IPS-15b (cell line): ENCODE measurements around the gene PALM.
"Not testable (repeated sequence)": the region's sequence is repeated elsewhere in the genome, so short reads cannot be mapped to it uniquely, and the experiment has no call there.

Source experiments
- H3K27me3 ChIP-seq: one replicate; pipeline ENCODE4 v1.6.1; 2013; ENCODE audit warnings: low read length; ENCODE audit not compliant: control insufficient read depth, insufficient read depth
- H3K36me3 ChIP-seq: one replicate; pipeline ENCODE4 v1.6.1; 2013; ENCODE audit warnings: low read length; ENCODE audit not compliant: control insufficient read depth, insufficient read depth
- H3K4me1 ChIP-seq: one replicate; pipeline ENCODE4 v1.6.1; 2013; ENCODE audit warnings: mild to moderate bottlenecking, low read length; ENCODE audit not compliant: control insufficient read depth, insufficient read depth
- H3K4me3 ChIP-seq: one replicate; pipeline ENCODE4 v1.5.1; 2013; ENCODE audit warnings: low read depth, low read length
- H3K9ac ChIP-seq: one replicate; pipeline ENCODE4 v1.6.1; 2013; ENCODE audit warnings: low read depth, mild to moderate bottlenecking, low read length
- H3K9me3 ChIP-seq: one replicate; pipeline ENCODE4 v1.6.1; 2013; ENCODE audit warnings: mild to moderate bottlenecking, low read length; ENCODE audit not compliant: control insufficient read depth, insufficient read depth

Gene PALM

GRCh38 chr19:741506-742131, 32.9 kb downstream of the PALM start:
- Histone ChIP-seq H3K36me3 (no peaks in the 10 kb centered on the region), H3K4me1 (no peaks in the 10 kb centered on the region), H3K9ac (no peak overlapping the region), H3K9me3 (no peaks in the 10 kb centered on the region), H3K27me3 (no peaks in the 10 kb centered on the region), H3K4me3 (no peak overlapping the region)

GRCh38 chr19:742540-743075, 33.9 kb downstream of the PALM start:
- Histone ChIP-seq H3K27me3 (no peaks in the 10 kb centered on the region), H3K4me3 (no peak overlapping the region), H3K9ac (no peak overlapping the region), H3K9me3 (no peaks in the 10 kb centered on the region), H3K4me1 (no peaks in the 10 kb centered on the region), H3K36me3 (no peaks in the 10 kb centered on the region)

- no peaks in the 10 kb centered on the region for H3K9me3 ChIP-seq
- no peaks in the 10 kb centered on the region for H3K4me1 ChIP-seq
- H3K9ac ChIP-seq, result no peak overlapping the region
- no peaks in the 10 kb centered on the region for H3K36me3 ChIP-seq
- no peak overlapping the region for H3K4me3 ChIP-seq
- no peaks in the 10 kb centered on the region for H3K27me3 ChIP-seq
These were observed 34.5 kb downstream of the PALM start for GRCh38 chr19:743168-743687.

GRCh38 chr19:745138-745537, 36.4 kb downstream of the PALM start:
- not testable (repeated sequence) for H3K4me3 ChIP-seq, H3K27me3 ChIP-seq, H3K9me3 ChIP-seq, H3K4me1 ChIP-seq, H3K36me3 ChIP-seq, H3K9ac ChIP-seq

GRCh38 chr19:746208-746819, 37.6 kb downstream of the PALM start:
- H3K27me3 ChIP-seq, result no peaks in the 10 kb centered on the region
- no peaks in the 10 kb centered on the region for H3K4me1 ChIP-seq
- no peak overlapping the region for H3K9ac ChIP-seq
- no peaks in the 10 kb centered on the region for H3K36me3 ChIP-seq
- no peak overlapping the region for H3K4me3 ChIP-seq
- no peaks in the 10 kb centered on the region for H3K9me3 ChIP-seq

DNA sequence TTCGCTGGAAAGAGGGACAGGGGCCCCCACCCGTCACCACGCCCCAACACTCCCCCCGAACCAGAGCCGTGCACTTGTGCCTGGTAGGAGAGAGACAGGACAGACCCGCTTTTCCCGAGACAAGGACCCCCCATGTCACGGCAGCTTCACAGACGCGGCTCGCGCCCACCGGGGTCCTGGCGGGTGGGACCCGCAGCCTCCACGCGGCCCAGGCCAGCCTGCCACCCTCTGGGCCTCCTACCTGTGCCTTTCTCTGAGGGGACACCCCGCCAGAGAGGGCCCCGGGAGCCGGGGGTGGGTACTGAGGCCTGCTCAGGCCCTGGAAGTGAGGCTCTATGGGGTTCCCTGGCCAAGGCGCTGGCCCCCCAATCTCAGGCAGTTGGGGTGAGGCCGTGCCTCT, 38.2 kb downstream of the PALM start:
- H3K36me3 ChIP-seq, result no peaks in the 10 kb centered on the region
- H3K27me3 ChIP-seq, result no peaks in the 10 kb centered on the region
- H3K9me3 ChIP-seq, result no peaks in the 10 kb centered on the region
- H3K4me3 ChIP-seq, result no peak overlapping the region
- no peak overlapping the region for H3K9ac ChIP-seq
- H3K4me1 ChIP-seq, result no peaks in the 10 kb centered on the region

DNA sequence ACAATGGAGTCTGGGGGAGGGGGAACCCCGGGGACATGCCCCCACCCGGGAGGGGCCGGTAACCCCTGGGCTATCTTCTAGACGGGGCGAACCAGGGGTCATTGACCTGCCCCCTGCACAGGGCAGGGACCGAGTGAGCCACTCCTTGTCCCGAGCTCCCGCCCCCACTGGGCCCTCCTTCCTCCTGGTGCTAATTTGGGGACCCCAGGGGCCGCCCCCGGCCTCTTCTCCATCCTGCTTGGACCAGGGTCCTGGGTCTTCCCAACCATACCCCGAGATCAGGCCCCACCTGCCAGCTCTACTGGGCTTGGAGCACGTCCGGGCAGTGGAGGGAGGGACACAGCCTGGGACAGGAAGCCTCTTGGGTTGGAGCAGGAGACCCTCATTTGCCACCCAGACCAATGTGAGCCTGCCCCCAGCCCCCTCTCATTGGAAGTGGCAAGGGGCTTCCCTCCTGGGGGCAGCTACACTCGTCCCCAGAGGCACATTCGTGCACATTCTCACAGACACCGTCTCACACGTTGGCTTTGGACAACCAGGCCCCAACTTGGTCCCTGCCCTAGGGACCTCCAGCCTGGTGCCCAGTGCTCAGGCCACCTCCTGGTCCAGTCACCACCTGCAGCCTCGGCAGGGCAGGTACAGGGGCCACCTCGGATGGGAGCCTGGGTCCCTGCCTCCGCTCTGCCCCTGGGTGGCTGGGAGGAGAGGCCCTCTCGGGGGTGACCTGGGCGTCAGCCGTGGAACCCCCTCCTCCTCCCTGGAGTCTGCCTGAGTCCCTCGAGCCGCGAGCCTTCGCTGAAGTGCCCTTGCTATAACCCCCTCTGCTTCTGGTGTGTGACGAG, 38.9 kb downstream of the PALM start:
- H3K36me3 ChIP-seq, result no peaks in the 10 kb centered on the region
- H3K4me1 ChIP-seq, result no peaks in the 10 kb centered on the region
- H3K4me3 ChIP-seq, result no peak overlapping the region
- H3K9ac ChIP-seq, result no peak overlapping the region
- no peaks in the 10 kb centered on the region for H3K27me3 ChIP-seq
- no peaks in the 10 kb centered on the region for H3K9me3 ChIP-seq

- Histone ChIP-seq H3K36me3 (no peaks in the 10 kb centered on the region), H3K4me1 (no peaks in the 10 kb centered on the region), H3K9me3 (no peaks in the 10 kb centered on the region), H3K9ac (no peak overlapping the region), H3K27me3 (no peaks in the 10 kb centered on the region), H3K4me3 (no peak overlapping the region)
These were observed 39.5 kb downstream of the PALM start for GRCh38 chr19:748274-748598.

GRCh38 chr19:749811-750210, 41.1 kb downstream of the PALM start:
- Histone ChIP-seq H3K9me3 (no peaks in the 10 kb centered on the region), H3K9ac (no peak overlapping the region), H3K36me3 (no peaks in the 10 kb centered on the region), H3K4me1 (no peaks in the 10 kb centered on the region), H3K4me3 (no peak overlapping the region), H3K27me3 (no peaks in the 10 kb centered on the region)

GRCh38 chr19:750640-751423, 42.1 kb downstream of the PALM start, which contains the start of gene MISP:
TSS of gene MISP (plus strand) at chr19:751112. CDS start at chr19:756947, 5,835 bp downstream.
- no peak within 1 kb of the TSS for H3K9ac ChIP-seq
- H3K36me3 ChIP-seq, result no peaks in the 10 kb centered on the region
- no peaks in the 10 kb centered on the region for H3K9me3 ChIP-seq
- no peaks in the 10 kb centered on the region for H3K27me3 ChIP-seq
- no peak within 1 kb of the TSS for H3K4me3 ChIP-seq
- no peaks in the 10 kb centered on the region for H3K4me1 ChIP-seq
